GM19324 (cell line): Measurements from ENCODE around the gene MAGEL2.
"Not testable (repeated sequence)": the region's sequence is repeated elsewhere in the genome, so short reads cannot be mapped to it uniquely, and the experiment has no call there.

ENCODE experiments used
- ATAC-seq: cut with Tn5 transposase; IDR thresholded peaks from one replicate; pipeline ENCODE4 v1.9.1; 2021; ENCODE audit warnings: mild to moderate bottlenecking, moderate library complexity; ENCODE audit not compliant: unreplicated experiment, low FRiP score

The MAGEL2 gene

GRCh38 chr15:23616536-23616935 lies 31.1 kb downstream of the MAGEL2 start:
- ATAC-seq: no peak

GRCh38 chr15:23606226-23606625 lies 41.4 kb downstream of the MAGEL2 start:
- ATAC-seq: no peak

- ATAC-seq: no peak
Measured at GRCh38 chr15:23602124-23602523, 45.5 kb downstream of the MAGEL2 start.

GRCh38 chr15:23599053-23599452 lies 48.6 kb downstream of the MAGEL2 start:
- no peak for ATAC-seq

- ATAC-seq: not testable (repeated sequence)
Measured at GRCh38 chr15:23597278-23597677, 50.4 kb downstream of the MAGEL2 start.

- no peak for ATAC-seq
Measured at GRCh38 chr15:23596736-23597135, 50.9 kb downstream of the MAGEL2 start.

GRCh38 chr15:23595368-23595767 lies 52.3 kb downstream of the MAGEL2 start:
- ATAC-seq: no peak

- no peak for ATAC-seq
Measured at GRCh38 chr15:23594252-23594770, 53.4 kb downstream of the MAGEL2 start.
